HG03095 (cell line): ENCODE measurements around the gene DNAH2.

Experiments used
- ATAC-seq: cut with Tn5 transposase; IDR thresholded peaks from one replicate; pipeline ENCODE4 v1.9.1; 2021; ENCODE audit warnings: moderate library complexity; ENCODE audit not compliant: unreplicated experiment

DNAH2 gene, protein sequence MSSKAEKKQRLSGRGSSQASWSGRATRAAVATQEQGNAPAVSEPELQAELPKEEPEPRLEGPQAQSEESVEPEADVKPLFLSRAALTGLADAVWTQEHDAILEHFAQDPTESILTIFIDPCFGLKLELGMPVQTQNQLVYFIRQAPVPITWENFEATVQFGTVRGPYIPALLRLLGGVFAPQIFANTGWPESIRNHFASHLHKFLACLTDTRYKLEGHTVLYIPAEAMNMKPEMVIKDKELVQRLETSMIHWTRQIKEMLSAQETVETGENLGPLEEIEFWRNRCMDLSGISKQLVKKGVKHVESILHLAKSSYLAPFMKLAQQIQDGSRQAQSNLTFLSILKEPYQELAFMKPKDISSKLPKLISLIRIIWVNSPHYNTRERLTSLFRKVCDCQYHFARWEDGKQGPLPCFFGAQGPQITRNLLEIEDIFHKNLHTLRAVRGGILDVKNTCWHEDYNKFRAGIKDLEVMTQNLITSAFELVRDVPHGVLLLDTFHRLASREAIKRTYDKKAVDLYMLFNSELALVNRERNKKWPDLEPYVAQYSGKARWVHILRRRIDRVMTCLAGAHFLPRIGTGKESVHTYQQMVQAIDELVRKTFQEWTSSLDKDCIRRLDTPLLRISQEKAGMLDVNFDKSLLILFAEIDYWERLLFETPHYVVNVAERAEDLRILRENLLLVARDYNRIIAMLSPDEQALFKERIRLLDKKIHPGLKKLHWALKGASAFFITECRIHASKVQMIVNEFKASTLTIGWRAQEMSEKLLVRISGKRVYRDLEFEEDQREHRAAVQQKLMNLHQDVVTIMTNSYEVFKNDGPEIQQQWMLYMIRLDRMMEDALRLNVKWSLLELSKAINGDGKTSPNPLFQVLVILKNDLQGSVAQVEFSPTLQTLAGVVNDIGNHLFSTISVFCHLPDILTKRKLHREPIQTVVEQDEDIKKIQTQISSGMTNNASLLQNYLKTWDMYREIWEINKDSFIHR (N-terminal part only)

DNA sequence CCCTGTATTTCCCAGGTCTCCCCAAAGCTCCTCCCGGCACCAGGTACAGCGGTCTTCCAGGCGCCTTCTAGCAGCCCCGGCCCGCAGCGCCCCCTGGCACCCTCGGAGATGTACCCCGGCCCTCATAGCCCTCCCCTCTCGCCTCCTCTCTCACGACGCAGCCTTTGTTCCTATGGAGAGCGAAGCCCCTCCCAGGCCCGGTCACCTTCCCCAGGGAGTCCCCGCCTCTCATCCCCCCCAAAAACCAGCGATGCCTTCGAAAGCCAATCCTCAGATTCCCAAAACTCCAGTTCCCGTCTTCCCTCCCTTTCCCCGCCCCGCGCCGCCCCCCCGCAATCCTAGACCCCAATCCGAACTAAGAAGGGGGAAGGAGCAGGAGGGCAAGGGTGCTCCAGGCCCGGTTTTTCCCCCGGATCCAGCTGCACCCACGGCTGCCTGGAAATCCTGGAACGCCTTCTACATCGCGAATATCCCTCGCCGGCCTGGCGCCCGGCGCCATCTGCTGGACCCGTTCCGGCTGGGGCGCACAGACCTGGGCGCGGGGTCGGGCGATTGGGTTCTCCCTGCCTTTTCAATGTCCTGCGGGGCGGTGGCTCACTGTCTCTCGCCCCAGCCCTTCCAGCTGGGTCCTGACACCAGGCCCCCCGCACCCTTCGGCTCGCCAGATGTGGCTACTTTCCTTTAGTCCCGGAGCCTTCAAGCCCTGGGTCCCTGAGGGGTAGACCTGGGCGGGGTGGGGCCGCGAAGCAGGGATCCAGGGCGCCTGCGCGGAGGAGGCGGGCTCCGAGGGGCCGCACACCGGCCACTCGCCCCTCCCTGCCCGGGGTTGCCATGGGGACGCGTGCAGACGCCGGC is at the start of gene DNAH2:
Gene DNAH2 (plus strand): TSS at position 844 of the 855 bp plus-strand sequence. CDS start 1,991 bp downstream, outside the sequence.
- ATAC-seq: no peak

- ATAC-seq: no peak
Observed at GRCh38 chr17:7668482-7668881, 49.1 kb upstream of the DNAH2 start.

DNA sequence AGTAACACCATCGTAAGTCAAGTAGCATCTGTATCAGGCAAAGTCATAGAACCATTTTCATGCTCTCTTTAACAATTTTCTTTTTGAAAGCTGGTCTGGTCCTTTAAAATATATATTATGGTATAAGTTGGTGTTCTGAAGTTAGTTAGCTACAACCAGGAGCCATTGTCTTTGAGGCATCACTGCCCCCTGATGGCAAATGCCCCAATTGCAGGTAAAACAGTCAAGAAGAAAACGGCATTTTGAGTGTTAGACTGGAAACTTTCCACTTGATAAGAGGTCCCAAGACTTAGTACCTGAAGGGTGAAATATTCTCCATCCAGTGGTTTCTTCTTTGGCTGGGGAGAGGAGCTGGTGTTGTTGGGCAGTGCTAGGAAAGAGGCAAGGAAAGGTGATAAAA is 44.3 kb upstream of the DNAH2 start:
- no peak for ATAC-seq

- no peak for ATAC-seq
Observed at GRCh38 chr17:7674934-7675333, 42.6 kb upstream of the DNAH2 start.

GRCh38 chr17:7676533-7676932 is 41.0 kb upstream of the DNAH2 start:
- ATAC-seq: no peak

DNA sequence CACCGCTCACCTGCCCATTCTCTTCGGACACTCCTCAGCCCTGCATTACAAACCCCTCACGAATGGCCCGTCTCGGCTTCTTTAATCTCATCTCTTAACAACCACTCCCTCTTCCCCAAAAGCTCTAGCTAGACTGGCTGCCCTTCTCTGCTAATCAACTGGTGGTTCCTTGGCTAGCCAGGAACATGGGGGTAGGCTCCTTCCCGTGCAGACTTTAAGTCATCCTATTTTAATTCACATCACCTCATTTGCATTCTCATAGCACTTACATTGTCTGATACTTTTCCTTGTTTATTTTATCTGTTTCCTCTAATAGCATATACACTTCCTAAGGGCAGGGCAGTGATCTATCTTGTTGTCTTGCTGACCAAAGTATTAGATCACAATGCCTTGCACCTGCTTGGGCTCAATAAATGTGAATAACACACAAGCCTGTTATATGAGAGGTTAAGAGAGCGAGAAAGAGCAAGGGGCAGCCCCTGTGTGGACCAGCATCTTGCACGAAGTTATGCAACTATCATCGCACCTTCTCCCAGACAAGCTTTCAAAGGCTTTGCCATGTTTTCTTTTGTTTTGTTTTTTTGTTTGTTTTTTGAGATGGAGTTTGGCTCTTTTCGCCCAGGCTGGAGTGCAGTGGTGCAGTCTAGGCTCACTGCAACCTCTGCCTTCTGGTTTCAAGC is 40.0 kb upstream of the DNAH2 start:
- no peak for ATAC-seq

- ATAC-seq: no peak
Observed at GRCh38 chr17:7684851-7685532, 32.6 kb upstream of the DNAH2 start.

DNA sequence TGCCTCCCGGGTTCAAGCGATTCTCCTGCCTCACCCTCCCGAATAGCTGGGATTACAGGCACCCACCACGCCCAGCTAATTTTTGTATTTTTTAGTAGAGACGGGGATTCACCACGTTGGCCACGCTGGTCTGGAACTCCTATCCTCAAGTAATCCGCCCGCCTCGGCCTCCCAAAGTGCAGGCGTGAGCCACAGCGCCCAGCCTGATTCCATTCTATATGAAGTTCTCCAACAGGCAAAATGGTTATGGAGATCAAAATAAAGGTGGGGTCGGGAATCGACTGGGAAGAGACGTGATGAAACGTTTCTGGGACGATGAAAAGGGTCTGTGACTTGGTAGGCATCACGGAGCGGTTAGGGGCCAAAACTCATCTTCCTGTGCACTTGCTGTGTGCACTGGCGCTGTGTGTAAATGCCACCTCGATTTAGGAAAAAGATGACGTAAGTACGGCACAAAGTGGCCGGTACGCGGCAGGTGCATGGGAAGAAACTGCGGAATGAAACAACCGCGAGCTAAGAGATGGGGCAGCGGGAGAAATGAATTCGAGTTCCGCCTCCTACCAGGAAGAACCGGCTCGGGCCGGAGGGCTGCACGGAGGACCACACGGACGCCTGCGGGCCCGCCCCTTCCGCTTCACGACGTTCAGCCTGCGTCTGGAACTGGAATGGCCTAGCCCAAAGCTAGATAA is 31.9 kb upstream of the DNAH2 start:
- peak; percentile 46 for ATAC-seq

DNA sequence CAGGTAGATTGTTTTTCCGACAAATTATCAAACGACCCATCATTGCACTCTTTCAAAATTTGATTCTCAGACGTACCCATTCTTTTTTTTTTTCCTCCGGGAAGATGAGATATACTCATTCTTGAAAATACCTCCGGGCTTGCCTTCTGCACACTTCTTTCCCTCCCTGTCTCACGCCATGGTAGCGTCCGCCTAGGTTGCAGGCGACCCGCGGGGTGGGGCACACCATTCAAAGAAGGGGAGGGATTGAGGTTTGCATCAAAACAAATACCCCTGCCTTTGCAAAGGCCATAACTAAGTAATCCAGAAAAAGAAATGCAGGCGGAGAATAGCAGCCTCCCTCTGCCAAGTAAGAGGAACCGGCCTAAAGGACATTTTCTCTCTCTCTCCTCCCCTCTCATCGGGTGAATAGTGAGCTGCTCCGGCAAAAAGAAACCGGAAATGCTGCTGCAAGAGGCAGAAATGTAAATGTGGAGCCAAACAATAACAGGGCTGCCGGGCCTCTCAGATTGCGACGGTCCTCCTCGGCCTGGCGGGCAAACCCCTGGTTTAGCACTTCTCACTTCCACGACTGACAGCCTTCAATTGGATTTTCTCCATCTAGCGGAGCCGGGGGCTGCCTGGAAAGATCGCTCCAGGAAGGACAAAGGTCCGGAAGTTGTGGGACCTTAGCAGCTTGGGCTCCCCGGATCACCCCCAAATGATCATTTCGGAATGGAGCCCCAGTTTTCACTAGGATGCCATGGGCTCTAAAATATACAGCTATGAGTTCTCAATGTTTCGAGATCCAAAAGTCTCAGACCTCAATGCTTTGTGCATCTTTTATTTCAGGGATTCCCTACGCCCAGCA is 31.1 kb upstream of the DNAH2 start:
- ATAC-seq: peak; percentile 35

- ATAC-seq: no peak
Observed at GRCh38 chr17:7687072-7687907, 30.3 kb upstream of the DNAH2 start, which contains the start of gene TP53. TP53 (minus strand) TSS chr17:7687490; CDS start chr17:7676594, 10,896 bp downstream.

DNA sequence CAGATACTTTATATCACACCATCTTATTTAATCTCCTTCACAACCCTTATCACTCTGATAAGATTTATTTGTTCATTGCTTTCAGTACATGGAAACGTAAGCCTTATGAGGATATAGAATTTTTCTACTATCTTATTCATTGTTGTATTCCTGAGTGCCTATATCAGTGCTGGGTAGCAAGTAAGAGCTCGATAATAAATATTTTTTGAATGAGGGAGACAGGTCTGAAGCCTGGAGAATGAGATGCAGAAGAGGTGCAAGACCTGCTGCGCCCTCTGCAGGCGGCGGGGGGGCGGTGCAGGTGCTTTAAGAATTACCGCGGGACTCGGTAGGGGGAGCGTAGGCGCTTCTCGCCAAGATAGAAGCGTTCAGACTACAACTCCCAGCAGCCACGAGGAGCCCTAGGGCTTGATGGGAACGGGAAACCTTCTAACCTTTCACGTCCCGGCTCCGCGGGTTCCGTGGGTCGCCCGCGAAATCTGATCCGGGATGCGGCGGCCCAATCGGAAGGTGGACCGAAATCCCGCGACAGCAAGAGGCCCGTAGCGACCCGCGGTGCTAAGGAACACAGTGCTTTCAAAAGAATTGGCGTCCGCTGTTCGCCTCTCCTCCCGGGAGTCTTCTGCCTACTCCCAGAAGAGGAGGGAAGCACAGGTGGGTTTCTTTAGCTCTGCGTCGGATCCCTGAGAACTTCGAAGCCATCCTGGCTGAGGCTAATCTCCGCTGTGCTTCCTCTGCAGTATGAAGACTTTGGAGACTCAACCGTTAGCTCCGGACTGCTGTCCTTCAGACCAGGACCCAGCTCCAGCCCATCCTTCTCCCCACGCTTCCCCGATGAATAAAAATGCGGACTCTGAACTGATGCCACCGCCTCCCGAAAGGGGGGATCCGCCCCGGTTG is 29.4 kb upstream of the DNAH2 start, which contains the start of gene WRAP53:
Gene WRAP53 (plus strand): TSS at position 570 of the 900 bp plus-strand sequence. CDS start 172 bp downstream, at position 742.
- peak; percentile 61 for ATAC-seq

DNA sequence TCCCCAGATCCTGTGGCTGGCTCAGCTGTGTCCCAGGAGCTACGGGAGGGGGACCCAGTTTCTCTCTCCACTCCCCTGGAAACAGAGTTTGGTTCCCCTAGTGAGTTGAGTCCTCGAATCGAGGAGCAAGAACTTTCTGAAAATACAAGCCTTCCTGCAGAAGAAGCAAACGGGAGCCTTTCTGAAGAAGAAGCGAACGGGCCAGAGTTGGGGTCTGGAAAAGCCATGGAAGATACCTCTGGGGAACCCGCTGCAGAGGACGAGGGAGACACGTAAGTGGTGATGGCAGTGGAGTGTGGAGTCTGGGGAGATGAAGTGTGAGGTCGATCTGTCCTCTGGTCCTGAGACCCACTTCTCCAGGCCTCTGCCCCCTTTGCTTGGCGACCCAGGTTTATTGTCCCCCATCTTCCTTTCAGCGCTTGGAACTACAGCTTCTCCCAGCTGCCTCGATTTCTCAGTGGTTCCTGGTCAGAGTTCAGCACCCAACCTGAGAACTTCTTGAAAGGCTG is 28.7 kb upstream of the DNAH2 start:
- no peak for ATAC-seq

- ATAC-seq: no peak
Observed at GRCh38 chr17:7695586-7695985, 22.0 kb upstream of the DNAH2 start.

GRCh38 chr17:7697828-7698588 is 19.5 kb upstream of the DNAH2 start:
- ATAC-seq: no peak

DNA sequence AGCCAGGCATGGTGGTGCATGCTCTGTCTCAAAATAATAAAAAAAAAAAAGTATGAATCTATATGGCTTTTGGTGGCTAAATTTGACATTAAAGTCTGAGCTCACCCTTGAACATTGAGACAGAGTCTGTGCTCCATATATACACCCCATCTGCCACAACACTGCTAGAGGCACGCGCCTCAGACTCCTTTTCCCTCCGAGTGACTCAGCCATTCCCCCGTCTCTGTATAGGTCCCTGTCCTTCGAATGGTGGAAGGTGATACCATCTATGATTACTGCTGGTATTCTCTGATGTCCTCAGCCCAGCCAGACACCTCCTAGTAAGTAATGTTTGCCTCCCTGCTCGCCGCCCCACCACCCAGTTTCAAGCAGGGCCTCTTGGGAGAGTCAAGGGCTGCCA is 17.0 kb upstream of the DNAH2 start:
- no peak for ATAC-seq
